ENCODE data around the gene TLR9. TPM values are rescaled to one million over a fixed set of nuclear protein-coding genes. Genes with fewer than 3 reads are reported as not detected.
A peak's percentile ranks its signal among the peaks of the same experiment; 100 is the strongest.

Gene TLR9
- total and polyA plus RNA-seq, 2 donors (not counting 1 experiment from before 2014, with no cell fraction given) = under 0.01 TPM; not detected in 1

DNA sequence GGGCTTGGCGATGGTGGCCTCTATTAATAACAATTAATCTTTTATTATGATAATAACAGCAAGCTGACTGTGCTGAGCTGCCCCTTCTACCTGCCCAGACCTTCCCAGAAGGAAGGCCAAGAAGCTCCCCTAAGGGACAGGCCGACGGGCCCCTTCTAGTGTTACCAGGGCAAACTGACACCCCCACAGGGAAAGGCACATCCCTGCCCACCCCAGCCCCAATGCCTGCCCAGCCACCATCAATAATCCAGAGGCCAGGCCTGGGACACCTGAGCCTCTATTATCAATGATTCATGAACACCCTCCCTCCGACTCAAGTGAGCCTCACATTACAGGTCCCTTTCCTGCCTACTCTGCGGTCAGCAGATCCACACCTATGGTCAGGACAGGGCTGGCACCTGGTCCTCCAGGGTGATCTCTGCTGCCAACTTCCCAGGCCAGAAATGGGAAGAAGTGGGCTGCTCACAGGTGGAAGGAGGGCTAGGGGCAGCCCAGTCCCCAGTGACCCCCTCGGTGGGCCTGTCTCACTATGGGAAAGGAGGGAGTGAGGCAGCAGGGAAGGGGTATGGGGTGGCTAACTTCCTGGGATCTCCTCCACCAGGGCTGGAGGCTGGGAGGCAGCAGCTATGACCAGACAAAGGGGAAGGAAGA is 11.7 kb upstream of the TLR9 start:
- Histone ChIP-seq H3K4me2 (ENCODE audit: extremely low read depth, insufficient read depth, low read length) (peak overlapping the region; percentile 33), H3K4me3 (replicated peaks in 1 of 4; ENCODE audit: control extremely low read depth in 1 of 4, insufficient read depth in 1 of 4, low read depth in 3 of 4, low read length in 4 of 4) (peak overlapping the region; percentile 1 to 90 (median 18)), H3K27me3 (ENCODE audit: control insufficient read depth, insufficient read depth, low read length) (no peaks in the 10 kb centered on the region), H3K4me1 (ENCODE audit: control insufficient read depth, extremely low read depth, insufficient read depth, low read length) (peaks cover 27% of the 10 kb centered on the region), H3K9me3 (ENCODE audit: control insufficient read depth, insufficient read depth, low read depth, low read length) (no peaks in the 10 kb centered on the region), H4K20me1 (ENCODE audit: control insufficient read depth, extremely low read depth, insufficient read depth, low read length) (no peaks in the 10 kb centered on the region), H3K36me3 (ENCODE audit: control insufficient read depth, insufficient read depth, low read length) (peaks cover 12% of the 10 kb centered on the region), H3K27ac (ENCODE audit: insufficient read depth, low read length) (peak overlapping the region; percentile 67), H3K9ac (ENCODE audit: insufficient read depth, low read length) (peak overlapping the region; percentile 56), H3K79me2 (ENCODE audit: control insufficient read depth, insufficient read depth, low read length) (peaks cover 23% of the 10 kb centered on the region), H2AFZ (ENCODE audit: low read length) (no peak overlapping the region)
- no peak for DNase-seq (ENCODE audit: low read depth in 2 of 2)
- TF ChIP-seq, protein P1, sequence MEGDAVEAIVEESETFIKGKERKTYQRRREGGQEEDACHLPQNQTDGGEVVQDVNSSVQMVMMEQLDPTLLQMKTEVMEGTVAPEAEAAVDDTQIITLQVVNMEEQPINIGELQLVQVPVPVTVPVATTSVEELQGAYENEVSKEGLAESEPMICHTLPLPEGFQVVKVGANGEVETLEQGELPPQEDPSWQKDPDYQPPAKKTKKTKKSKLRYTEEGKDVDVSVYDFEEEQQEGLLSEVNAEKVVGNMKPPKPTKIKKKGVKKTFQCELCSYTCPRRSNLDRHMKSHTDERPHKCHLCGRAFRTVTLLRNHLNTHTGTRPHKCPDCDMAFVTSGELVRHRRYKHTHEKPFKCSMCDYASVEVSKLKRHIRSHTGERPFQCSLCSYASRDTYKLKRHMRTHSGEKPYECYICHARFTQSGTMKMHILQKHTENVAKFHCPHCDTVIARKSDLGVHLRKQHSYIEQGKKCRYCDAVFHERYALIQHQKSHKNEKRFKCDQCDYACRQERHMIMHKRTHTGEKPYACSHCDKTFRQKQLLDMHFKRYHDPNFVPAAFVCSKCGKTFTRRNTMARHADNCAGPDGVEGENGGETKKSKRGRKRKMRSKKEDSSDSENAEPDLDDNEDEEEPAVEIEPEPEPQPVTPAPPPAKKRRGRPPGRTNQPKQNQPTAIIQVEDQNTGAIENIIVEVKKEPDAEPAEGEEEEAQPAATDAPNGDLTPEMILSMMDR (conservative IDR thresholded peaks at IDR 0.05 in 1 of 2, IDR thresholded peaks at IDR 0.05 in 1 of 2; ENCODE audit: low read depth in 1 of 2, low read length in 2 of 2) = no peak
- TF ChIP-seq EZH2 (IDR thresholded peaks at IDR 0.05; ENCODE audit: low read length, missing control alignments) = no peak

DNA sequence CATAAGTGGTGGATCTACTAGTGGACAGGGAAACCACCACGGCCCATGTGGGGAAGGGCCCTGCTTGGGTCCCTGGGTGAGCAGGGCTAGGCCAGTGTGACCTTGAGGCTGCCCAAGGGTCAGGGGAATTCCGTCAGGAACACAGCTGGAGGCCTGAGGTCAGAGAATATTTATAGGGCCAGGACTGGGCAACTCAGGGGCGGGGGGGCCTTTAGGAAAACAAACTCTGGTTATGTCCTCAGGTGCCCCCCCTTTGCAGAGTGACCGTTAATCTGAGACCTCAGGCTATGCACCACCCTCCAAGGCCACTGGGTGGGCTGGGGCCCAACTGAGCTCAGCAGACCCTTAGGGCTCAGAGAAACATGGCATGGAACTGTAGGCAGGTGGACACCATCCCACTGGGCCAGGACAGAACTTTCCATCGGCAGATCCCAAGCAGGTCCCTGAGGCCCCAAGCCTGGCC is 11.0 kb upstream of the TLR9 start:
- Histone ChIP-seq H4K20me1 (ENCODE audit: control insufficient read depth, extremely low read depth, insufficient read depth, low read length) (no peaks in the 10 kb centered on the region), H3K27ac (ENCODE audit: insufficient read depth, low read length) (peak overlapping the region; percentile 67), H3K9me3 (ENCODE audit: control insufficient read depth, insufficient read depth, low read depth, low read length) (no peaks in the 10 kb centered on the region), H3K79me2 (ENCODE audit: control insufficient read depth, insufficient read depth, low read length) (peaks cover 23% of the 10 kb centered on the region), H3K4me2 (ENCODE audit: extremely low read depth, insufficient read depth, low read length) (peak overlapping the region; percentile 33), H3K36me3 (ENCODE audit: control insufficient read depth, insufficient read depth, low read length) (peaks cover 16% of the 10 kb centered on the region), H3K4me3 (replicated peaks in 1 of 4; ENCODE audit: control extremely low read depth in 1 of 4, insufficient read depth in 1 of 4, low read depth in 3 of 4, low read length in 4 of 4) (no peak overlapping the region), H3K4me1 (ENCODE audit: control insufficient read depth, extremely low read depth, insufficient read depth, low read length) (peaks cover 27% of the 10 kb centered on the region), H3K27me3 (ENCODE audit: control insufficient read depth, insufficient read depth, low read length) (no peaks in the 10 kb centered on the region), H3K9ac (ENCODE audit: insufficient read depth, low read length) (no peak overlapping the region), H2AFZ (ENCODE audit: low read length) (no peak overlapping the region)
- DNase-seq (ENCODE audit: low read depth in 2 of 2) = no peak
- TF ChIP-seq, protein P1 (conservative IDR thresholded peaks at IDR 0.05 in 1 of 2, IDR thresholded peaks at IDR 0.05 in 1 of 2; ENCODE audit: low read depth in 1 of 2, low read length in 2 of 2) = no peak
- no peak for TF ChIP-seq EZH2 (IDR thresholded peaks at IDR 0.05; ENCODE audit: low read length, missing control alignments)

DNA sequence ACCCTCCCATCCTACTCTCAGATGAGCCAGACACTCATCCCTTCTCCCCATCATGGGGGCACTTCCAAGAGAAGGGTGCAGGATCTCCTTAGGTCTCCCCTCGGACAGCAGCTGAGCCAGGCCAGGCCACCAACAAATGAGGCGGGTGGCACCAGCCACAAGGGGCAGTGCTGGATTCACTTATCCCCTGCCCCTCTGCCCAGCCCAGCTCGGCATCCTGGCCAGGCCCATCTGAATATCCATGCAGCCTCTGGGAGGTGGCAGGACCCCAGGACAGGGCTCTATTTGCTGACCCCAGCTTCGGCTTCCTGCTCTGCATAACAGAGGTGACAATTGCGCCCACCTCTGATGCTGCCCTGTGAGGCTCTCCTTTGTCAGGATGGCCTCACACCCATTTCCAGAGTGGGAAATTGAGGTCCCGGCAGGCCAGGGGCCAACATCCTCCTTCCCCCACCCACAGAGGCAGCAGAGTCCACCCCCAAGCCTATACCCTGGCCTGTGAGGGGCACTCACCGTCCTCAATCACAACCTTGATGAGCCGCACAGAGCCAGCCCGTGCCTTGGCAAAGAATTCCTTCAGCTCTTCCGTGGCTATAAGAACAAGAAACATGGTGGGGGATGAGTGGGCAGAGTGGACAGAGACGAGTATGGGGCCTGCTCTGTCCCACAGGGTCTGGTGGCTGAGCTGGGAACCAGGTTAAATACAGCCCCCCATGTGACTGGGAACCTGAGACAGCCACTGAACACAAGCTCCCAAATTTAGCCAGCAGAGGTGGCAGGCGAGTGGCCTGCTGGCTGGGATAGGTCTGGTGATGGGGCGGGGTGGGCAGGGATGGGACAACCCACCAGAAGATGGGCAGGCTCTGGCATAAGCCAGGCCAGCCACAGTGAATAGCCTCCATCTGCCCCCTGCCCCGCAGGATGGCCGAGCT is 9.3 kb upstream of the TLR9 start:
- no peaks in the 10 kb centered on the region for H4K20me1 ChIP-seq (ENCODE audit: control insufficient read depth, extremely low read depth, insufficient read depth, low read length)

More for the DNA sequence above, 9.3 kb upstream of the TLR9 start:
- Histone ChIP-seq H3K4me2 (ENCODE audit: extremely low read depth, insufficient read depth, low read length) (no peak overlapping the region), H2AFZ (ENCODE audit: low read length) (no peak overlapping the region), H3K27me3 (ENCODE audit: control insufficient read depth, insufficient read depth, low read length) (no peaks in the 10 kb centered on the region), H3K27ac (ENCODE audit: insufficient read depth, low read length) (no peak overlapping the region), H3K79me2 (ENCODE audit: control insufficient read depth, insufficient read depth, low read length) (peaks cover 23% of the 10 kb centered on the region), H3K9me3 (ENCODE audit: control insufficient read depth, insufficient read depth, low read depth, low read length) (no peaks in the 10 kb centered on the region), H3K4me1 (ENCODE audit: control insufficient read depth, extremely low read depth, insufficient read depth, low read length) (peaks cover 18% of the 10 kb centered on the region), H3K36me3 (ENCODE audit: control insufficient read depth, insufficient read depth, low read length) (peaks cover 29% of the 10 kb centered on the region), H3K4me3 (replicated peaks in 1 of 4; ENCODE audit: control extremely low read depth in 1 of 4, insufficient read depth in 1 of 4, low read depth in 3 of 4, low read length in 4 of 4) (no peak overlapping the region), H3K9ac (ENCODE audit: insufficient read depth, low read length) (no peak overlapping the region)
- TF ChIP-seq, protein P1 (conservative IDR thresholded peaks at IDR 0.05 in 1 of 2, IDR thresholded peaks at IDR 0.05 in 1 of 2; ENCODE audit: low read depth in 1 of 2, low read length in 2 of 2) = no peak
- no peak for TF ChIP-seq EZH2 (IDR thresholded peaks at IDR 0.05; ENCODE audit: low read length, missing control alignments)
- no peak for DNase-seq (ENCODE audit: low read depth in 2 of 2)

Measured in fibroblast of lung (primary cell).